ENCODE measurements around the gene MTIF3.
A peak's percentile ranks its signal among the peaks of the same experiment; 100 is the strongest.
"Not testable (repeated sequence)": the region's sequence is repeated elsewhere in the genome, so short reads cannot be mapped to it uniquely, and the experiment has no call there.

The MTIF3 gene

DNA sequence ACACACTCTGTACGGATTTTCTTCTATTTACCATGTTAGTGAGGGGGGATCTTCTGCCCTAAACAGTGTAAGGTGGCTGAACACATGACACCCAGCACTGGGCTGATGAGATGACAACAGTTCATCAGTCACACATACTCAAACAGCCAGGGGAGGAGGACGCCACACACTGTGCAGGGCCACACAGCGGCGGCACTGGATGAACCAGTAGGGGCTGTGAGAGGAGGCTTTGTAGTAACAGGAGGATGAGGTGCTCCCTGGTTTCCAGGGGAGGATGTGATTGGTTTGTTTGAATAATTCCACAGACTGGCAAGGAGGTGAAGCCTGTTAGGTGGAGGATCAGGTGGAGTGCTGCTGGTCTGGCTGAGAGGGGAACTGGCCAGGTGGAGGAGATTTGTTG, 42.3 kb downstream of the MTIF3 start:
- no peak for DNase-seq

DNA sequence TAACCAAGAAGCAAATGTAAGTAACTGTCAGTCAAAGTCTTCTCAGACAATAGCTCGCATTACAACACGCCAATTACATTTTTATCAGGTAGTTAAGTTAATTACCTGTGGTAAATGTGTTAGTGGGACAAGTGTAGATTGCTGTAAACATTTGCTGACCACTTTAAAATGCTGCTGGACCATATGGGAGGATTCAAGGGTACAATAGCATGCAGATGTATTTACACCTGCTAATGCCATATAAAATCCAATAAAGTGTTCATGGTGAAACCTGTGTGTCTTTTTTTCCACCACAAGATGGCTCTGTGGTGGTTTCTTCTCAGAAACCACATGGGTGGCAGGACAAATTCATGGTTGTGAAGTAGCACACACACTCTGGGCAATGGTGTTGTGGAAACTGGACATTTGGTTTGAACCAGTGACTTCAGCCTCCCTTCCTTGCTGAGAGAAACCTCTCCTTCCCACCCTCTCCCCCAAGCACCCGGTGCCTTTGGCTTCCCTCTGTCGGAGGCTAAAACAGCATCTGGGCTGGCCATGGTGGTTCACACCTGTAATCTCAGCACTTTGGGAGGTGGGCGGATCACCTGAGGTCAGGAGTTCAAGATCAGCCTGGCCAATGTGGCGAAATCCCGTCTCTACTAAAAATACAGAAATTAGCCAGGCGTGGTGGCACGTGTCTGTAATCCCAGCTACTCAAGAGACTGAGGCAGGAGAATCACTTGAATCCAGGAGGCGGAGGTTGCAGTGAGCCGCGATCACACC, 44.0 kb downstream of the MTIF3 start:
- DNase-seq, result peak; percentile 46

- no peak for DNase-seq
Measured at GRCh38 chr13:27405546-27406134, 44.7 kb downstream of the MTIF3 start.

- no peak for DNase-seq
Measured at GRCh38 chr13:27404680-27405079, 45.7 kb downstream of the MTIF3 start.

DNA sequence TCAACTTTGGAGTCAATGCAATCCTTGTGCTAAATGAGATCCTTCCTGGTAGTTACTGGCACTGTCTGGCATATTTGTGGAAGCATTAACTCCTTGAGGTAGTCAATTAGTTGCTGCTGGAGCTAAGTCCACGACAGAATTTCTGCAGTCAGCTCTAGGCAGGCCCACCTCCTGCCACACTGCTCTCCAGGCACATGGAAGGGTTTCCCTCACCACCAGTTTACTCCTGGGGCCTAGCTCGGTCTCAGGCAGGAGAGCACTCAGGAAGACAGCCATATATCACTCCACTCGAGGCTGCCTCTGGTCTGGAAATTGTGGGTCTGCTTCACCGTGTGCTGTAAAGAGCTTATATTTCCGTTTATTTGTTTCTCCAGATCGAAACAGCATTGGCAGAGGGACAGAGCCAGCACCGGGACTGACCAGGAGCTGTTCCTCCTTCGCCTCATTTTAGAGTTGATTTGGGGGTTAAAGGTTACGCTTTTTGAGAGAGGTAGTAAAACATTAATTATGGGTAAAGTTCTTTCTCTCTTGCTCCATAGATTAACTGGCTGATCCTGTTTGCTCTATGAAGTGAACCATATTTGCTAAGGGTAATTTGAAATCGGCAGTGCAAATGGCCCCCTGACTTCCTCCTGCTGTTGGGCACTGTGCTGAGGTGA, 46.5 kb downstream of the MTIF3 start:
- no peak for DNase-seq

GRCh38 chr13:27403203-27403678, 47.1 kb downstream of the MTIF3 start:
- no peak for DNase-seq

- DNase-seq, result no peak
Measured at GRCh38 chr13:27401210-27401609, 49.2 kb downstream of the MTIF3 start.

DNA sequence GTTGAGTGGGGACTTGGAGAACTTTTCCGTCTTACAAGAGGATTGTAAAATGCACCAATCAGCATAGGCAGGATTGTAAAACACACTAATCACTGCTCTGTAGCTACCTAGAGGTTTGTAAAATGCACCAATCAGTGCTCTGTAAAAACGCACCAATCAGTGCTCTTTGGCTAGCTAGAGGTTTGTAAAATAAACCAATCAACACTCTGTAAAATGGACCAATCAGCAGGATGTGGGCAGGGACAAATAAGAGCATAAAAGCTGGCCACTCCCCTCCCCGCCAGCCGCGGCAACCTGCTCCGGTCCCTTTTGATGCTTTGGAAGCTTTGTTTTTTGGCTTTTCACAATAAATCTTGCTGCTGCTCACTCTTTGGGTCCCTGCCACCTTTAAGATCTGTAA, 50.0 kb downstream of the MTIF3 start:
- DNase-seq, result not testable (repeated sequence)

GRCh38 chr13:27398360-27398759, 52.0 kb downstream of the MTIF3 start:
- DNase-seq, result no peak

DNA sequence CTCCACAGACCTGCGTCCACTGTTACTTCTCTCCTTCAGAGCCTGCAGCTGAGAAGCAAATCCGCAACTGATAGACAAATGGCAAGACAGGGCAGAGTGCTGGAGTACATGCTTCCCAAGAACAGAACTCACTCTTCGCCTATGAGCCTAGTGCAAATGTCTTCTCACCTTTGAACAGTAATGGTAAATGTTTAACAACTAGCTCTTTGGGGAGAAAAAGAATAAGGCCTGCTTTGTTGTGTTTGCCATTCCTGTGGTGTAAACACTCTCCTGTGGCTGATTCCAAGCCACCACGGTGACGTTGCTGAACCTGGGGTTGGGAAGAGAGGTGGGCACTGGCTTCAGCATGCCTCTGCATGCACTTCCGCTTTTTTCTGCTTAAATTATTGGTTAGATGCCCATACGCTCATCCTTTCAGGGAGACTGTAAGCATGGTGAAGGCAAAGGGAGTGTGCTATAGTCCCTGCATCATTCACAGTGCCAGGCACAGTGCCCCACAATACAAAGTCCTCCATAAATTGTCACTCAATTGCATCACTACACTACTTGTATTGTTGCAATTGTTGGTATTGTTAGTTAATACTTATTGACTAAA, 54.0 kb downstream of the MTIF3 start:
- no peak for DNase-seq

GRCh38 chr13:27395007-27395510, 55.3 kb downstream of the MTIF3 start:
- no peak for DNase-seq

- no peak for DNase-seq
Measured at GRCh38 chr13:27393101-27393500, 57.3 kb downstream of the MTIF3 start.

GRCh38 chr13:27391471-27391870, 58.9 kb downstream of the MTIF3 start:
- DNase-seq, result no peak

GRCh38 chr13:27389891-27390290, 60.5 kb downstream of the MTIF3 start:
- DNase-seq, result no peak

GRCh38 chr13:27388241-27388640, 62.1 kb downstream of the MTIF3 start:
- no peak for DNase-seq

All from central memory CD4-positive, alpha-beta T cell (primary cell).